Measurements from ENCODE around the gene ASB2.
A peak's percentile ranks its signal among the peaks of the same experiment; 100 is the strongest.

The ASB2 gene

GRCh38 chr14:93926873-93927799 is 49.2 kb downstream of the ASB2 start, which contains the start of gene FAM181A:
FAM181A (plus strand) TSS chr14:93927344; CDS start chr14:93928286, 942 bp downstream.
- no peak for DNase-seq

GRCh38 chr14:93926245-93926872 is 50.0 kb downstream of the ASB2 start:
- DNase-seq: no peak

- no peak for DNase-seq
Observed at GRCh38 chr14:93925374-93925895, 50.9 kb downstream of the ASB2 start.

DNA sequence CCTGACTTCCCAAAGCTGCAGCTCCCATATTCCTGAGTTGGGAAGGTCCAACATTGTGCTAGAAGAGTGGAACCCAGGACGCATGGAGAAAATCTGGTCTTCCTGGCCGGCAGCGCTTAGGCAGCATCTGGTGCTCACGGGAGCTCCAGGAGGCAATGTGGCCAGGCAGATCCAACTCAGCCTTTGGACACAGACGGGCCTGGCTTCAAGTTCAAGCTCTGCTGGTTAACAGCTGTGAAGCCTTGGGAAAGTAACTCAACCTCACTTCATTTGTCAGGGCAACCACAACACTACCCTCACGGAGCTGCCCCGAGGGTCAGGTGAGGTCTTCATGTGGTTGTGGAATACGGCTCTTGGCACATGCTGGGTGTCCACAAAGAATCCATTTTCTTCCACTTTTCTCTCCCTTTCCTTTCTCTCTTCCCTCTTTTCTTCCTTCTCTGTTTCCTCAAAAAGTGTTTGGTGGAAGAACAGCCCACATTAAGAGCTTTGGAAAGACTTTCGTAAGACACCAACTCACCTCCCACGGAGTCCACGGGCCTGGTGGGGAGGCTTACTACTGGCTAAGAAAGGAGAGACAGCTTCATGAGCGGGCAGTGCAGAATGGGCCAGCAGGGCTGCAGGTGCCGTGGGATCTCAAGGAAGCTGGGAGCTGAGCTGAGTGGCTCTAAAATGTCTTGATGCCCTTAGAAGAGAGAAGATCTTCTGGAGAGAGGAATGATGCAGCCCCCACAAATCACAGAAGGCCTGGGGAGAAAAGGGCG is 51.6 kb downstream of the ASB2 start:
- peak in 2 of 3 donors; percentile 9 to 21 for DNase-seq

GRCh38 chr14:93923626-93924025 is 52.7 kb downstream of the ASB2 start:
- no peak for DNase-seq

DNA sequence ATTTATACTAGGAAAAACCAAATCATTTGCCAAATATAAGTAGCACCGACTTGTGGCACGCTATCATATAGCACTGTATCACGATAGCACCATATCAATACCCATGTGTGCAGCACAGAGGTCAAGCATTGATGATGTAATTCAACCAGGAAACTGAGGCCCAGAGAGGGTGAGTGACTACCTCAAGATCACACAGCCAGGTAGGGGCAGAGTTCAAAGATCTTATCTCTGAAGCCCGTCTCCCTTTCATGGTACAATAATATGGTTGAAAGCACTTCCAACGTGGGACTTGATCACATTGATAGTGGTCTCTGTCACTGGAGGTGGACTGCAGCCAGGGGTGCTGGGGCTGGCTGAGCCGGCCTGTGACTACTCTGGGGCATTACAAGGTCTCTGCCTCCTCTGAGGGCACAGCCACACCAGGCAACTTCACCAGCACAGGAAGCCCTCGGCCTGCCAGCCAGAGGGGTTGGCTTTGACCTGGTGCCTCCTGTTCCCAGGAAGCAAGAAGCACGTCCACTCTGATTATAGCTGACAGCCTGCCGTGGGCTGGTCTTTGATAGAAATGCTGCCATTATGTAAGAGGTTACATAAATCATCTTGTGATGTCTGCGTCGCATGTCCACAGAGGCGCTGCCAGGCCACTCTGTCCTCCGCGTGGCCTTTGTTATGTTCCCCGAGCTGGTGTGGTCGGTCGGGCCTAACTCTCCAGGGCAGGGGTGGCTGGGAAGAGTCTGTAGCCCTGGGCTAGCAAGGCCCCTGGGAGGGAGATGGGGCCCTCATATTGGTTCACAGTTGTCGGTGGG is 55.2 kb downstream of the ASB2 start:
- no peak for DNase-seq

GRCh38 chr14:93917141-93917540 is 59.2 kb downstream of the ASB2 start:
- no peak for DNase-seq

DNA sequence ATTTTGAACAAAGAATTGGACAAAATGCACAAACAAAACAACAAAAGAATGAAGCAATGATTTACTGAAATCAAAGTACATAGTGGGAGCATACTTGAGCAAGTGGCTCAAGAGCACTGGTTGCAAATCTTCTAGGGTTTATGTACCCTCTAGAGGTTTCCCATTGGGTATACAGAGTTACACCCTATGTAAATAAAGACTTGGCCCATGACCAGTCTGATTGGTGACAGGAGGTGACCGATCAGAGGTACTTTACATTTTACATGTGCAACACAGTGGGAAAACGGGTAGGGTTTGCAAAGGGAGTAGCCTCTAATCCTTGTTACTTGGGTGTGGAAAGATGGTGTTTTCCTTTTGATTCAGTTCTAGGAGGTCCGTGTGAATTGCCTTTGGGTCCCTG is 59.9 kb downstream of the ASB2 start:
- no peak for DNase-seq

DNA sequence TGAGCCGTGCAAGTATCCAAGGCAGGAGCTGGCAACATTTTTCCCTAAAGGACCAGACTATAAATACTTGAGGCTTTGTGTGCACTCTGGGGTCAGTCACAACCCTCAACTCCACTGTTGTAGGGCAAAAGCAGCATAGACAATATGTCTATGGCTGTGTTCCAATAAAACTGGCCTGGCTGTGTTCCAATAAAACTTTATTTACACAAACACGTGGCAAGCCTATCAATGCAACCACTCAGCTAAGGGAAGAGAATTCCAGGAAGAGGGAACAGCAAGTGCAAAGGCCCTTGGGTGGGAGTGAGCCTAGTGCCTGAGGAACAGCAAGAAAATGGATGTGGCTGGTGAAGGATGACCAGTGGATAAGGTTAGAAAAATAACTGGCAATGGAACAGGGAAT is 60.6 kb downstream of the ASB2 start:
- DNase-seq: no peak

- no peak for DNase-seq
Observed at GRCh38 chr14:93915070-93915705, 61.2 kb downstream of the ASB2 start.

DNA sequence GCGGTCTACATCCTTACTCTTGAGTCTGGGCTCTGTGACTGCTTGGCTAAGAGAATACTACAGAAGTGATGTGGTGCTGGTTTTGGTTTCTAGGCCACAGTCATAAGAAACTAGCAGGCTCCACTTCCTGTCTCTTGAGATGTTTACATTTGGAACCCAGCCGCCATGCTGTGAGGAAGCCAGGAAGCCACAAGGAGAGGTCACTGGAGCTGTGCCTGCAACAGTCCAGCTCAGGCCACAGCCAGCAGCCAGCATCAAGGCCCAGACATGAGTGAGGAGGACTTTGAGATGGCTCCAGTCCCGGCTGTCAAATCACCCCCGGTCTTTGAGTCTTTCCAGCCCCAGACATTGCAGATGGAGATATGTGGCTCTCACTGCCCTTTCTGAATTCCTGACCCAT is 62.1 kb downstream of the ASB2 start:
- no peak for DNase-seq

DNA sequence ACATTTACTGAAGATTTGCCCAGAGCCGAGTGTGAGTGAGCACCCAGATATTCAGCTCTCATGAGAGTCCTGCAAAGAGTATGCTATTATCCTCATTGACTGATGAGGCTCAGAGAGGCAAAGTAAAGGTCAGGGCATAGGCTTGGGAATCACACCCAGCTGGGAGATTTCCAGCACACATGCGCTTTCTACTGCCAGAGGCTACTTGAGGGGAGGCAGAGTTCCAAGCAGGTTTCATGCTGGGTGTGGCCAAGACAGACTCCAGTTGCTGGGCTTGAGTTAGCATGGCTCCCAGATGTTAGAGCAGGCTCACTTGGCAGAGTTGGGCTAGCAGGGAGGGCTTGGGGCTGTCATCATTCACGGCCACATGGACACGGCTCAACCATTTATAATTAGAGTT is 63.6 kb downstream of the ASB2 start:
- no peak for DNase-seq

GRCh38 chr14:93911975-93912615 is 64.3 kb downstream of the ASB2 start:
- no peak for DNase-seq

DNA sequence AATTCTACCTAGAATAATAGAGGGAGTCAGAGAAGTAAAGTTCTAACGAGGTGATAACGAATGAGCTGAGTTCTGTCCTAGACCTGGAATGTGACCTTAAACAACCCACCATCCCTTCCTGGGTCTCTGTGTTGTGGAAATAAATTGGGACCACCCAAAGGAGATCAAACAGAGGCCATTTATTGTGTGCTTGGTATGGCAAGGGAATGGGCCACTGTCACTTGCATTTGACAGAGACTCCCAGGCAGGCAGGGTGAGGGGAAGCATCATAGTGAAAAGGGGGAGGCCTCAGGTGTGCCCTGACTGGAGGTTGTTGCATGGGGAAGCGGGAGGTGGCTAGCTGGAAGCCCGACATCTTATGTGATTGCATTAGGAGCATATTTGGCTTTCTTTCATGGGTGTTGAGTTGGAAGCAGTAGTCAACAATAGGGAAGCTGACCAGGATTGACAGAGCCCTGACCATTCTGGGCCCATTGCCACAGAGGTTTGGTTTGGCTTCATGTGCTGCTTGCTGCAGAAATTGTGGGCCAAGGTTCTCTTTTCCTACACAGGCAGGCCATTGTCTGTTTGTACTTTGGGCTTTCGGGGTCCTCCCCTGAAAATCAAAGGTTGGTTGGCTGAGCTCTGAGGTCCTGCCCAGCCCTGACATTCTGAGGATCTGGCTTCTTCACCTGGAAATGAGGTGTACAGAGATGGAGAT is 66.8 kb downstream of the ASB2 start:
- DNase-seq: no peak

DNA sequence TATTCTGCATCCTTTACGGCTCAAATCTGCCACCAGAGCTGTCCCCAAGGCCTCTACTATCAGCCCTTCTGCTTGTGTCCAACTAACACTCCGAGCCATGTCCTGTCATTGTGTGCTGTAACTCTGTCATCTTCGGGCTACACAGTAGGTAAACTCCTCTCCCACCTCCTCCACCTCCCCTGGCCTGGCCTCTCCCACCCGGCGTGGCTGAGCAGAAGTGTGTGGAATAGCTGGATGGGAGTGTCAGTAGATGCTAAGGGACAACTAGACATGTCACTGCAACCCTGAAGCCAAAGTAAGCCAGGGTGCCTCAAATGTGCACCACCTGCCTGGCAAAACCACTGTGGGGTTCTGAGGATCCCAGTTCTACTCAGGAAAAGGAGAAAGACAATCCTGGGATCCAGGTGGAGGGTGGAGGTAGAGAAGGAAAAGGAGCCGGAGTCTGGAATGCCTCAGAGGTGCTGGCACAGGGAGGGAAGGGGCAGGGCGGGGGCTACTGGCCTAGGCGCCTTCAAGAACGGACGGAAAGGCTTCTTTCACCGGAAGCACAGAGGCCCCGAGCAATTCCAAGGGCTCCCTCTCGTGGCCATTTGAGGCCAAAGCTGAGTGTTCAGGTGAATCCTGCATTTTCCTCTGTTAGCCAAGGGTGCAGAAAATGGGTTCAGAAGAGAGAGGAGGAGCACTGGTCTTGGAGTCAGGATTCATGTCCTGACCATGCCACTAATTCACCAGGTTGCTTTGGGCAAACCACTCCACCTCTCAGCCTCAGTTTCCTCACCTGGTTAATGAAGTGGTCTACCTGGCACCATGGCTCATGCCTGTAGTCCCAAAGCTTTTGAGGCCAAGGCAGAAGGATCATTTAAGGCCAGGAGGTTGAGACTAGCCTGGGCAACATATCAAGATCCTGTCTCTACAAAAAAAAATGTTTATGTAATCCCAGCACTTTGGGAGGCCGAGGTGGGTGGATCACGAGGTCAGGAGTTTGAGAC is 69.7 kb downstream of the ASB2 start:
- peak; percentile 56 to 68 (median 65) for DNase-seq

GRCh38 chr14:93905623-93906022 is 70.7 kb downstream of the ASB2 start:
- peak; percentile 27 to 34 (median 32) for DNase-seq

DNA sequence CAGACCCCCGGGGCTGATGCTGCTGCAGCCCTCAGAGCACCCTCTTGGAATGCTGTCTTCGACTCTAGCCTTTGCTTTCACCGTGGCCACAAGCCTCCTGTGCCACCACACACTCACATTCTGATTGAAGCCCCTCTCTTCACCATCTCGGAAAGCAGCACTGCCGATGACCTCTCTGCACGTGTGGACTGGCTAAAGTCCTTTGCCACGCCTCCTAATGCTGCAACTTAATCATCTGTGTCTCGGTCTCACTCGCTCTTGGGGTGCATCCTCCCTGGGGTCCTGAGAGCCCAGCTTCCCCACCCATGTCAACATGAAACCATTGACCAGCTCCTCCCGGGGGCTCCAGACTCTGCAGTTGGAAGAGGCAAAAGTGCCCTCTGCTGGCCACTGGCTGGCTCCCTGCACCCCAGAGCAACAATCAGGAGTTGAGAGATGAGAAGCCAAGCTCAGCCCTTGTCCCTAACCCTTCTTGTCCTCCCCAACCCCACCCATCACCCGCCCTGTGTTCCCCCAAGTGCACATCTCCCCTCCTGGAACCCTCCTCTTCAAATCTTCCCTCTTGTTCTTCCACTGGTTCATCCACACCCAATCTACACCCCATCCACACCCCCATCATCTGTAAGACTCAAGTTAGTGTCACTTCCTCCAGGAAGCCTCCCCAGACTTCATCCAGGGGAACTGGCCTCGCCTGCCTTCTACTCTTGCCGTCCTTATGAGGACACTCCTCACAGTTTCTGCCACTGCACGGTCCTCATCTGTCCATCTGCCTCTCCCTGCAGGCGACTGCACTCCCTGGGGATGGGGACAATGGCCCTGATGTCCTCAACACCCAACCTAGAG is 72.8 kb downstream of the ASB2 start:
- DNase-seq: peak in 2 of 3 donors; percentile 5 to 23

- no peak for DNase-seq
Observed at GRCh38 chr14:93902619-93903307, 73.6 kb downstream of the ASB2 start.
